DMS153 treated with DMSO at 0.1 percent for 48 hours (cell line): Measurements from ENCODE around the gene P3H3.
A peak's percentile ranks its signal among the peaks of the same experiment; 100 is the strongest.
"Not testable (repeated sequence)": the region's sequence is repeated elsewhere in the genome, so short reads cannot be mapped to it uniquely, and the experiment has no call there.

Source experiments
- DNase-seq: peaks from one replicate; lab custom pipeline; 2025; ENCODE audit not compliant: unreplicated experiment; lab: John Stamatoyannopoulos, UW

P3H3 gene

DNA sequence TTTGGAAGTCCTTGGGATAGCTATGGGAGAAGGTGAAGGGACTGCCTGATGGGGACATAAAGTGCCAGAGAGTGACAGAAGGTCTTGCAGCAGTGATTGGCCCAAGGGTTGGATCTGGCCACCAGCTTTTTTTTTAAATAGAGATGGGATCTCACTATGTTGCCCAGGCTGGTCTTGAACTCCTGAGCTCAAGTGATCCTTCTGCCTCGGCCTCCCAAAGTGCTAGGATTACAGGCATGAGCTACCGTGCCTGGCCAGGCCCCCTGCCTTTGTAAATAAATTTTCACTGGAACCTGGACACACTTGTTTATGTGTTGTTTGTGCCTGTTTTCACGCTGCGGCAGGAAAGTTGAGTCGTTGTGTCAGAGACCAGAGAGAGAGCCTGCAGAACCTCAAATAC lies 37.1 kb downstream of the P3H3 start:
- DNase-seq = not testable (repeated sequence)

DNA sequence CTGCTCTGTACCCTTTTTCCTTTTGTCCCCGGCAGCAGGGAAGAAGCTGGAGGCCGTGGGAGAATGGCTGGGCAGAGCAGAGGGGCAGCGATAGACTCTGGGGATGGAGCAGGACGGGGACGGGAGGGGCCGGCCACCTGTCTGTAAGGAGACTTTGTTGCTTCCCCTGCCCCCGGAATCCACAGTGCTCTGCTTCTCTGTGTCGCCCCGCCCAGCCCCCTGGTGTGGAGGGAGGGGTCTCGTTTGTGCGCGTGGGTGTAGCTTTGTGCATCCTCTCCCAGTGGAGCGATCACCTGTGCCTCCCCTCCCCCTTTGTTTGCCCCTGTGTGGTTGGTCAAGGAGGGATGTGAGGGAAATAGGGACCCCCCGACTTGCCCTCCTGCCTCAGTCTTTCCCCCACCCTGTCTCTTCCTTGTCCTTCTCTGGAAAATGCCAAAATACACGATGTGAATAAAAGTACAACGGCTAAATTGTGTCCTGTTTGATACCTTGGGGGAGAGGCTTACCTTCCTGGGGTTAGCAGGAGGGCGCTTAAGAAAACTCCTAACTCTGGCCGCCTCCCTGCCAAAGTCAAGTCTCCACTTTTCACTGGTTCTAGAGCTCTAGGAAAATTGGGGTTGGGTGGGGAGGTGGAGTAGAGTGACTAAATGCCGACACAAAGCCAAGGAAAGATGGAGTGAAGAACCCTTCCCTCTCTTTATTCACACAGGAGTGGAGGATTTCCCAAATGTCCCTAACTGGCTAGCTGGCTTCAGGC lies 38.1 kb downstream of the P3H3 start:
- no peak for DNase-seq

DNA sequence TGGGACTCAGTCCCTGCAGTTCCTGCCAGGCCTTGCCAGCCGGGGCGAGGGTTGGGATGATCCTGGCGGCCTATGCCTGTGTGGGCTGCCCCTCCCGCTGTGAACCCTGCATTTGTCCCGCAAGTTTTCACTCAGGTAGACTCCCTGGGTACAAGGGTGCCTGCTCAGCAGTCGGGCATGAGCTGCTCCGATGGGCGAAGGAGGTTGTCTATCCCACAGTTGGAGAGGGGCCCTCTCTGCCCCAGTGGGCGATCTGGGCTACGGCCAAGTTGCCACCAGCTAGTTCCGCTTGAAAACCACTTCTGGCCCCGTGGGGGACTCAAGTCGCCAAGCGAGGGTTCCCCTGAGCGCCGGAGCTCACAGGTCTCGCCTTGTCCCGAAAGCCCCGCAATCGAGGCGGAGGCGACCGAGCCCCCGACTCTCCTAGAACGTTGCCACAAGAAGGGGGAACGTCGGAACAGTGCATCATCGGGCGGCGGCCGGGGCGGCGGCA lies 38.8 kb downstream of the P3H3 start:
- DNase-seq = no peak

DNA sequence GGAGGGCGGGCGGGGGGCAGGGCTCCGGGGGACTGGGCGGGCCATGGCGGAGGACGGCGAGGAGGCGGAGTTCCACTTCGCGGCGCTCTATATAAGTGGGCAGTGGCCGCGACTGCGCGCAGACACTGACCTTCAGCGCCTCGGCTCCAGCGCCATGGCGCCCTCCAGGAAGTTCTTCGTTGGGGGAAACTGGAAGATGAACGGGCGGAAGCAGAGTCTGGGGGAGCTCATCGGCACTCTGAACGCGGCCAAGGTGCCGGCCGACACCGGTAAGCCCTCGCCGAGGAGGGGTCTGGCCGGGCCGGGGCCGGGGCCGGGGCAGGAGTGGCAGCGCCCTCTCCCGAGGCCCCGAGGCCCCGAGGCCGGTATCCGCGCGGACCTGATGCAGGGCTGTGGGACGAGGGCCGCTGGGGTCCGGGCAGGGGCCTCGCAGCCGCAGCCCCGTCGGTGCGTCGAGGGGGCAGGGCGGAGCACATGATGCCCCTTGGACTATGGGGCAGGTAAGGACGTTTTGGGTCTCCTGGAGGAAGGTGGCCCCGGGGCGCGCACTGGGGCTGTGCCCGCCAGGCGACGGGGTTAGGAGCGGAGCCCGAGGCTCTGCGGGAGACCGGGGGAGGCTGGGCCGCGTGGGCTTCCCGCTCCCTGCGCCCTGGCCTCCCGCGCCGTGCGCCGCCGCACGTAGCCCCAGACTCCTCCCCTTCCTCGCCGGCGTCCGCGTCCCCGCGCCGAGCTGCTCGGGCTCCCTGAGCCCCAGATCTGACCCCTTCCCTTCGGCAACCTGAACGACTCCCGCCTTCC lies 39.4 kb downstream of the P3H3 start, which contains the start of gene TPI1:
Gene TPI1, plus strand, starts transcription at position 119 of the 798 bp plus-strand sequence. Its CDS starts 36 bp downstream, at position 155.
- peak; percentile 64 for DNase-seq

DNA sequence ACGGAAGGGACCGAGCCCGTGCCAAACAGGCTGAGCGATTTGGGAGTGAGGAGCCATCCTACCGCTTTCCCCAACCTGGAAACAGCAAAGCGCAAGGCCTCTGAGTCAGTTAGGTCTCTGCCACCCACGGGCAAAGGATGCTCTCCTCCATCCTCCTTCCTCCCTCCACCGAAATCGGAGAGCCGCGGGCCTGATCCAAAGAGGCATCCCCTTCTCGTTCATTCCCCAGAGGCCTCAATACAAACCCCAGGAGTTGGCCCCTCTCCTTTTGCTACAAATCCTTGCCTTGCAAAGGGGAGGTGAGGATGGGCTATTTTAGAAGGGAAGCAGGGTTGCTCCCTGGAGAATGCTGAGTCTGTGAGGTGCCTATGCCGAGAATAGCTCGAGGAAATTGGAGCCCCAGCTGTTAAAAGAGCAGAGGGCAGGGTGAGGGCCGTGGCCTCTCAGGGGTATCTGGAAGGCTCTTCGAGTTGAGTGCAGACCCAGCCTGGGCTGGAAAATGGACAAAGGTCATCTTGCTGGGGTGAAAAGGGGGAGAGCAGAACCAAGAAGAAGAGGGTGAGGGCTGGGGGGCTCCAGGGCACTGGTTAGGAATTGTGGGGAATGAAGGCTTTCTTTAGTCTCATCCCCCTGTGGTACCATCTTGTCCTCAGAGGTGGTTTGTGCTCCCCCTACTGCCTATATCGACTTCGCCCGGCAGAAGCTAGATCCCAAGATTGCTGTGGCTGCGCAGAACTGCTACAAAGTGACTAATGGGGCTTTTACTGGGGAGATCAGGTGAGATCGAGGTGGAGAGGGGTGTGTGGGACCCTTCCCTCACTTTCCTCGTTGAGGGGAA lies 40.2 kb downstream of the P3H3 start:
- no peak for DNase-seq

DNA sequence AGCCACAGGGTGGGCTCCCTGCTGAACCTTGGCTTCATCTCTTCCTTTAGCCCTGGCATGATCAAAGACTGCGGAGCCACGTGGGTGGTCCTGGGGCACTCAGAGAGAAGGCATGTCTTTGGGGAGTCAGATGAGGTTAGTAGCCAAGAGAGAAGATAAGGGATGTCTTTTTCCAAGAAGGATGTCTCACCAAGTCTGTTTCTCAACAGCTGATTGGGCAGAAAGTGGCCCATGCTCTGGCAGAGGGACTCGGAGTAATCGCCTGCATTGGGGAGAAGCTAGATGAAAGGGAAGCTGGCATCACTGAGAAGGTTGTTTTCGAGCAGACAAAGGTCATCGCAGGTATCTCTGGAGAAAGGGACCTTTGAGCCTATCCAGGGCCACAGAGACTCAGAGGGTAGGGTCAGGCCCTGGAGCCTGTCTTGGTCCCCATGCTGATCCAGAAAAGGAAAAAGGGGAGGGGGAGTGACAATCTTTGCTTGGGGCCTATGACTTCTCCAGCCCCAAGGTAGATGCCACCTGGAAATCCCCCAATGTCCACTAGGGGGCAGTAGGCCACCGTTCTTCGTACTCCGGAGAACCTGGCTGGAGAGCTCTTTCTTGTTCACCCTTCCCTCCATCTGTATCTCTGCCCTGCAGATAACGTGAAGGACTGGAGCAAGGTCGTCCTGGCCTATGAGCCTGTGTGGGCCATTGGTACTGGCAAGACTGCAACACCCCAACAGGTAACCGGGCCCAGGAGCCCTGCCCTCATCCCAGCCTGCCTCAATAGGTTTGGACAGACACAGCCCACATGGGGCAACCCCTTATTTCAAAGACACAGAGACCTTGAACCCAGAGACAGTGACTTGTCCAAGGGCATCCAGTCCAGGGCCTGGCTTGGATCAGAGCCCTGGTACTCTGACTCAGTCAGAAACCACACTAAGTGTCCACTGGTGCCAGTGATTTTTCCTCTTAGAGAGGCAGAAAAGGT lies 41.1 kb downstream of the P3H3 start:
- peak; percentile 65 for DNase-seq

DNA sequence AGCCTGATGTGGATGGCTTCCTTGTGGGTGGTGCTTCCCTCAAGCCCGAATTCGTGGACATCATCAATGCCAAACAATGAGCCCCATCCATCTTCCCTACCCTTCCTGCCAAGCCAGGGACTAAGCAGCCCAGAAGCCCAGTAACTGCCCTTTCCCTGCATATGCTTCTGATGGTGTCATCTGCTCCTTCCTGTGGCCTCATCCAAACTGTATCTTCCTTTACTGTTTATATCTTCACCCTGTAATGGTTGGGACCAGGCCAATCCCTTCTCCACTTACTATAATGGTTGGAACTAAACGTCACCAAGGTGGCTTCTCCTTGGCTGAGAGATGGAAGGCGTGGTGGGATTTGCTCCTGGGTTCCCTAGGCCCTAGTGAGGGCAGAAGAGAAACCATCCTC lies 42.1 kb downstream of the P3H3 start:
- DNase-seq = not testable (repeated sequence)

DNA sequence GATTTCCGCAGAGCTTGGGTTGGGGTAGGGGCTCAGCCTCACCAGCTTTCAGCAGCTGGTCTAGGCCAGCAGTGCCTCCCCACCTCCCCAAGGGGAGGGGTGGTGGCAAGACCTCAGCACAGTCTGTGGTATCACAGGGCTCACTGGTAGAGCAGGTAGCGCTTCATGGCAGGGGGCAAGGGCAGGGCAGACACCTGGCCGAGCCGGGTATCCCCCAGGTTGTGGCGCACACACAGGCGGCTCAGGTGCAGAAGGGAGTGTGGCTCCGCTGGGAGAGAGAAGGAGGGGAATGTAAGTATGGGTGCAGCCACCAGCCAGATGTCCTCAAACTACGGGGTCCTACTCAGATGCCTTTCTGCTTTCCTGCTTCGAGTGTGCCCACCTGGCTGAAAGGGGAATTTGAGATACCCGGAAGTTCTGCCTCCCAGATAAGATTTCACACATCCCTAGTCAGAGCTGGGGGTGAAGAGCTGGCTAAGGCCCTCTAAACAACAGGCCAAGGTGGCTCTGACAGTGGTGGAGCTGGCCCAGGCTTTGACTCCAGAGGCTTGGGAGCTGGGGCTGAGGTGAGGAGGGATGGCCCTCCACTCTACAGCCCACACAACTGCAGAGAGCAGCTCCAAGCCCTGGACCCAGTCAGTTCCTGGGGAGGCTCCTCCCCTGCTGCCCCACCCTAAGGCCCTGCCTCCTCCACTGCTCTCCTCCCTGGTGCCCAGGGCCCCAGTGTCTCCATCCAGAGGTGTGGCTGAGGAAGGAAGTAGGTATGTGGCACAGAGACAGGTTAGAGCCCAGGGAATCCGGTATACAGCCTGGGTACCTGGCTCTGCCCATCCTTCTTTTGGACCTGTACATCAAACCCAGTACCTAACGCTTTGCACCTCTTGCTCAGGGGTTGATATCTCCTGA lies 43.1 kb downstream of the P3H3 start:
- no peak for DNase-seq

DNA sequence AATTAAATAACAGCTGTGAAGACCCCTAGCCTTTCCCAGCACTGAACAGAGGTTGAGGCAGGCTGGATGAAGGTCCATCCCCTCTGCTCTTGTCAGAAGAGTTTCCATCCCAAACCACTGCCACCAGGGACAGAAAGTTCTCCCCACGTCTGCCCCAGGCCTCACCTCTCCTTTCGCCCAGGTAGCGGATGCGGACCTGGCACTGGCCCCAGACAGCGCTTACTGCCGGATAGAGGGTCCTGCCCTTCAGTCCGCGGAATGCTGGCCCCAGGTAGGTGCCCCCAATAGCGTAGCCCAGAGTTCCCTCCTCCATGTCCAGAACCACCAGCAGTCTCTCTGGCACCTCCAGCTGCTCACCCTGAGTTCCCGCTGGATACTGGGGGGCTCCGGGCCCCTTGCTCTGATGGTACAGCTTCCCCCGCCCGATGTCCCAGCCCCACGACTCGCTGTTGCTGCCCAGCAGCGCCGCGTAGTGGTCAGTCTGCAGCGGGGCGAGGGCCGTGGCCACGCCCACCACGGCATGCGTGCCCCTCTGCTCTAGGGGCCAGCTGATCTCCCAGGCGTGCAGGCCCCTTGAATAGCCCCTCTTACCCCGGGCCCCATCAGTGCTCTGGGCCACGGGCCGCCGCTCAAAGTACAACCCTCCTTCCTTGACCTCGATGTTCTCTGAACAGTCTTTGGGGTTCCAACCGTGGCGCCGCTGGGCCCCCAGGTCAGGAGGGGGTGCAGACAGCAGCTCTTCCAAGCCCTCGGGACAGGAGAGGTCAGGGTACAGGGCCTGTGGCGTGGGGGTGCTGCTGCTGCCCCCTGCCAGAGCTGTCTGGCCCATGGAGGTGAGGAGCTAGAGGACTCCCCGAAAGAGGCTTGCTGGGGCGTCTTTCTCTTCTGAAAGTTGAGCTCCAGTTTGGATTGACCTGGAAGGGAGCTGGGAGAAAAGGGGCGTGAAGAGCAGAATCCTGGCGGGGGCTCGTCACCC lies 44.2 kb downstream of the P3H3 start:
- DNase-seq = peak; percentile 35

DNA sequence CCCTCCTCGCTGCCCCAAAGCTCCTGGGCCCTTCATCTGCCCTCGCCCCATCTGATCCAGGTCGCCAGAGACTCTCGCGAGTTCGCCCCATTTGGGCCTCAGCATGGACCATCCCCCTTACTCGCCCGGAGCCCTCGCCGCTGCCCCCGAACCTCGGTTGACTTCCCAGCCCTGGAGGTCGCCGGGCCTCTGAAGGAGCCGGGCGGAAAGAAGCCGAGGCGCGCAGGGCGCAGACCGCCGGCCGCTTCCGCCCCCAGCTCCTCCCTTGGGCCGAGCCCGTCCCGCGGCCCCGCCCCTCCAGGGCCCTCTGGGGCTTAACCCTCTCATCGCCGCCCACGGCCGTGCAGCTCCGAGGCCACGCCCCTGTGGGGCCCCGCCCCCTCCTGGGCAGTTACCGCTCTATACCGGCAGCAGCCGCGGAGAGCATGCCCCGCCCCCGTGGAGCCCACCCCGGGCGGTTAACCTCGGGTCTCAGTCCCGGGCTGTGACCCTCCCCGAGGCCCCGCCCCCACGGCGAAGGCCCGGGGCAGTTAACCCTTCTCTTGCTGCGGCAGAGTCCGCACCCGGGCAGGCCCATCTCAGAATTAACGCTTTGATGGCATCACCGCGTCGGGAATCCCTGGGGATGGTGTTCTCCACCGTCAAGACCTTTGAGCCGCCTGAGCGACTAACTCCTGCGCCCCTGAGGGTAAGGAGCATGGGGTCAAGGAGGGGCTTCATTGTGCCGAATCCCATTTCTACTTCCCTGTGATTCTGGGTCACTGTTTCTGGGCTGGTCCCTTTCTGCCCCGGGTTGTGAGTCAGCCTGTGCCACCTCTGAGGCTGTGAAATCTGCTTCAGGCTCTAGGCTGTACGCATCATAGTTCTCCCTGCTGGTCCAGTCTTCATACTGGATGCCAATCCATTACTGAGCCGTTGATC lies 45.1 kb downstream of the P3H3 start, which contains the start of gene SPSB2:
Gene SPSB2, minus strand, starts transcription at position 210 of the 921 bp plus-strand sequence. CDS start 402 bp downstream, outside the sequence.
- peak; percentile 82 for DNase-seq

DNA sequence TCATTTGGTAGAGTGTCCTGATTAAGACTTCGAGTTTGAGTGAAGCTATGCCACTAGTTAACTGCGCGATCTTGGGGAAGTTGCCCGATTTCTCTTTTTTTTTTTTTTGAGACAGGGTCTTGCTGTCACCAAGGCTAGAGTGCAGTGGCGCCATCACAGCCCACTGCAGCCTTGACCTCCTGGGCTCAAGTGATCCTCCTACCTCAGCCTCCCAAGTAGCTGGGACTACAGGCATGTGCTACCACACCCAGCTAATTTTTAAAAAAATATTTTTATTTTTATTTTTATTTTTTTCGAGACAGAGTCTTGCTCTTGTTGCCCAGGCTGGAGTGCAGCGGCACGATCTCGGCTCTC lies 45.8 kb downstream of the P3H3 start:
- not testable (repeated sequence) for DNase-seq

DNA sequence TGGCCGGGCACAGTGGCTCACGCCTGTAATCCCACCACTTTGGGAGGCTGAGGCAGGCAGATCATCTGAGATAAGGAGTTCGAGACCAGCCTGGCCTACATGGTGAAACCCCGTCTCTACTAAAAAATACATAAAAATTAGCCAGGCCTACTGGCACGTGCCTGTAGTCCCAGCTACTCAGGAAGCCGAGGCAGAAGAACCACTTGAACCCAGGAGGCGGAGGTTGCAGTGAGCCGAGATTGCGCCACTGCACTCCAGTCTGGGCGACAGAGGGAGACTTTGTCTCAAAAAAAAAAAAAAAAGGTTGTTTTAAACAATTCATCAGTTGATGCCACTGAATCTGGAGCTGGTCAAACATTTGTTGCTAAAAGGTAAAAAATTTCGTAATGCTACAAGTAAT lies 51.6 kb downstream of the P3H3 start:
- DNase-seq = not testable (repeated sequence)

DNA sequence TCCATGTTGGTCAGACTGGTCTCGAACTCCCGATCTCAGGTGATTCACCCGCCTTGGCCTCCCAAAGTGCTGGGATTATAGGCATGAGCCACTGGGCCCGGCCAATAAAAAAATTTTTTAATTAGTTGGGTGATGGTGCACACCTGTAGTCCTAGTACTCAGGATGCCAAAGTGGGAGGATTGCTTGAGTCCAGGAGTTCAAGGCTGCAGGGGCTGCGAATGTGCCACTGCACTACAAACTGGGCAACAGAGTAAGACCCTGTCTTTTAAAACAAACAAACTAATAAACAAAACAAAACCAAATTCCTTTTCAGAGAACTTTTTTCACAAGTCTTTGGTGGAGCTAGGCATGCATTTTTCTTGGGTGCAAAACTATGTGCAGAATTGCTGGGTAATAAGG lies 55.0 kb downstream of the P3H3 start:
- no peak for DNase-seq

DNA sequence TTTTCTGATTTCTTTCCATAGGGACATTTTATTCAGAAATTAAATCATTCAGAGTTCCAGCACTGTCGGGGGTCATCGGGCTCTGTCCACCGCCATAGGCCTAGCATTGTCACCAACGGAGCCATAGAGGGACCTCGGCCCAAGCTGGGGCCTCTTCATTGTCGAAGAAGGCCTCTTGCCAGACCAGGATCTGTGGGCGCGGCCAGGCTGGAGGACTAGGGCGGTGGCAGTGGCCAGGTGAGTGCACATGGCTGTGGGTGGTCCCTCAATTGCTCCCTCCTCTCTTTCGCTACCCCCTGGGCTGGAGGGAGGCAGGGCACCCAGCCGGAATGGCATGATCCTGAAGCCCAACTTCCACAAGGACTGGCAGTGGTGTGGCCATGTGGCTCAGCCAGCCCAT lies 55.5 kb downstream of the P3H3 start:
- DNase-seq = no peak

DNA sequence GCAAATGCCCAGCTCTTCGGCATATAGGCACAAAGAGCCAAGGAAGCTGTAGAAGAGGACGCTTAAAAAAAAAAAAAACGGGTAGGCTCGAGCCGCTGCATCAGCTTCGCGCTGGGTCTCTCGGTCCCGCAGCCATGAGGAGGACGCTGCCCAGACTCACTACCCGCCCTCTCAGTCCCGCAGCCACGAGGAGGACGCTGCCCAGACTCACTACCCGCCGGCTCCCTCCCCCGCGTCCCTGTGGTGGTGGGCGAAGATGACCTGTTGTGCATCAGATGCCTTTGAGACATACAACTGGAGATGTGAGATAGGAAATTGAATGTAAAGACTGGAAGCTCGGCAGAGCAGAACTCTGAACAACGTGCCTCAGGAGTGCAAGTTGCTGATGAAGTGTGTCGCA lies 56.3 kb downstream of the P3H3 start:
- no peak for DNase-seq

DNA sequence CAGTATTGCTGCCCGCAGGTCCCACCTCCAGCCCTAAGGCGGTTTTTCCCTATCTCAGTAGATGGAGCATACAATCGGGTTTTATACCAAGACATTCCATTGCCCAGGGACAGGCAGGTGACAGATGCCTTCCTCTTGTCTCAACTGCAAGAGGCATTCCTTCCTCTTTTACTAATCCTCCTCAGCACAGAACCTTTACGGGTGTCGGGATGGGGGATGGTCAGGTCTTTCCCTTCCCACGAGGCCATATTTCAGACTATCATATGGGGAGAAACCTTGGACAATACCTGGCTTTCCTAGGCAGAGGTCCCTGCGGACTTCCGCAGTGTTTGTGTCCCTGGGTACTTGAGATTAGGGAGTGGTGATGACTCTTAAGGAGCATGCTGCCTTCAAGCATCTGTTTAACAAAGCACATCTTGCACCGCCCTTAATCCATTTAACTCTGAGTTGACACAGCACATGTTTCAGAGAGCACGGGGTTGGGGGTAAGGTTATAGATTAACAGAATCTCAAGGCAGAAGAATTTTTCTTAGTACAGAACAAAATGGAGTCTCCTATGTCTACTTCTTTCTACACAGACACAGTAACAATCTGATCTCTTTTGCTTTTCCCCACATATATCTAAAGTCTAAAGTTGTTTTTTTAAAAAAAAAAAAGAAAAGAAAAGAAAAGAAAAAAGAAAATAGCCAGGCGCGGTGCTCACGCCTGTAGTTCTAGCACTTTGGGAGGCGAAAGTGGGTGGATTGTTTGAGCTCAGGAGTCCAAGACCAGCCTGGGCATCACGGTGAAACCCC lies 58.2 kb downstream of the P3H3 start:
- DNase-seq = not testable (repeated sequence)
